Brain pericyte (primary cell): ENCODE results near the gene RTTN.
"Not testable (repeated sequence)": the region's sequence is repeated elsewhere in the genome, so short reads cannot be mapped to it uniquely, and the experiment has no call there.

Experiments used
- DNase-seq: peaks from one replicate; pipeline ENCODE4 v3.0.0-alpha.2; 2012; ENCODE audit warnings: low read depth, low spot score

The RTTN gene

DNA sequence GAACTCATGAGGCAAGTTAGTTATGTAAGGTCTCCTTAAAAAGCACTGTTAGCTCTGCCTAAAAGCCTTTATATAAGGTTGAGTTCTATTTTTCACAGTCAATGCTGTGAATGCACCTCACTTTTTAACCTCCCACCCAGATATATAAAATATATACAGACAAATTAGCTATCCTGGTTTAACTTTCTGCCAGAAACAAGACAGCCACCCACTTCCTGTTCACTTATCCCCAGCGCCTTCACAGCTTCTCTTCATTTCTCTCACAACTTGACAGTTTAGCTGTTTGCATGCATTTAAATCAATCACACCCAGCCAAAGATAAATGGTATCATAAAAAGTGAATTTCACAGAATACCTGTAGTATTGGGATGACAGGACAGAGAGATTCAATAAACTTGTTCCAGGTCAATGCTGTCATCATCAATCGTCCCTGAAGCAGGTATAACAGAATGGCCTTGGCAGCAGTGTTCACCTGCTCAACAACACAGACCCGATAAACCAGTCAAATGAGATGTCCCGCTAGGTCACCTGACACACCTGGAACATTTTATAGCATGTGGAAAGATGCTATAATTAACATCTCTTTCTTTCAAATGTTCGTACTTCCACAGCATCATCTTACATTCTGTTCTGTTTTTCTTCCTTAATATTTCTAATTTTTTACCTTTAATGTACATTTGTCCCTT lies 55.7 kb downstream of the RTTN start:
- no peak for DNase-seq

DNA sequence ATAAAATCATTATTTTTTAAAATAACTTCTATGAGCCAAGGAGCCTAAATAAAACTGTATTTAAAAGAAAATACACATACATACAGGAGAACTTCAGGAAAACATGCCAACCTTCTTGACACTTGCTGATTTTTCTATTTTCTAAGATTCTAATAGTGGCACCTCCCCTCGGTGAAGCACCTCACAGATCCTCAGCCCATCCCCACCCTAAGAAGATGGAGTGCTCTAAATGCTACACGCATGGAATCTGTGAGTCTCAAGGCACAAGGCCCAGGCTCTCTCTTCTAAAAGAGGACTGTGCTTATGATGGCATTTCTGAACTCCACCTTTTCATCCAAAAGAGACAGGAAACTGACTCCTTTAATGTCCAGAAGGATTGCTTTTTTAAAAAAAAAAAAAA lies 56.3 kb downstream of the RTTN start:
- DNase-seq: no peak

GRCh38 chr18:70148039-70148938 lies 57.2 kb downstream of the RTTN start:
- DNase-seq: no peak

DNA sequence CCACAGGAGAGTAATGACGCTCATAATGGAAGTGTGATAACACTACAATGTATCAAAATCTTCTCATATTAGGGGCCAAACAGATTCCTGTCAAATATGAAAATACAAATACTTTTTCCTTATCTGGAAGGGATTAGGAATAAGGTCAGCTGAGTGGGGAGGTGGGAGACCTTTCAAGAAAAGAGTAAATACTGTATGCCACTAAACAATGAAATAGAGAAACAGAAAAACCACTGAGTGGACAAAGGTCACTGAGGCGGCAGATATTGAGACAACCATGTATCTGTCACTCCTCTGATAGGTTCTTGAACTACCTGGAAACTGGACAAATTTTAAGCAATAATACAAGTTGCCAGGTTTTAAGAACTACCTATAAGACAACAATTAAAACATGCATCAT lies 59.3 kb downstream of the RTTN start:
- no peak for DNase-seq

- no peak for DNase-seq
These were observed 63.5 kb downstream of the RTTN start for GRCh38 chr18:70142001-70142400.

DNA sequence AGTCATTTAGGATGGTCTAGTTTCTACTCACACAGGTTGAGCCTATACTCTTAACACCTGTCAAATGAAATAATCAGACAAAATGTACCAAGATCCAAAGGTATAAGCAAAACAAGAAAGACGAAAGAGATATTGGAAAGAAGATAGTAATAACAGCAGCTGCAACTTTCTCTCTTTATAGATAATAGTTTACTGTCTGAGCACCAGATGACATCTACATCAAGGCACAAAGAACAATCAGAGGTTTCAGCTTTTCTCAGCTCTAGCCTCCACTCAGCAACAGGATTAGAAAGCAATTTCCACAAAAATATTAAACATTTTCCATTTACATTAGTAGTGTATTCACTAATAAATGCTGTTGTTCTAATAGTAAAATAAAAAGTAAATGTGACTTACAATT lies 66.3 kb downstream of the RTTN start:
- no peak for DNase-seq

DNA sequence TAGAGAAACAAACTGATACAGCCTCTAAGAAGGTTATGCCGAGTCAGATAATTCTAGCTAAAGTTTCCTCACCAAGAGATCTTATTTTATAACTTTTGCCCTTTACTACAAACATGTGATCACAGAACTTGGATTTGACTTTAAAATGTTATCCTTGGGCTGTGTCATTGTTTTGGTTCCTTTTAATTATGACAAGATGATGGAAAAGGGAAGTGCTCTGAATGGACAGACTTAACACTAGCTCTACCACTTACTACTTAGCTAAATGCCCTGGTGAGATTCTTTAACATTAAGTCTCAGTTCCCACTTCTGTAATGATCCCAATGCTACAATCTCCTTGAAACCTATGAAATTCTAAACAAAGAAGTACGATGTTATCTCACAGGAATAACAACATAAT lies 69.9 kb downstream of the RTTN start:
- no peak for DNase-seq

DNA sequence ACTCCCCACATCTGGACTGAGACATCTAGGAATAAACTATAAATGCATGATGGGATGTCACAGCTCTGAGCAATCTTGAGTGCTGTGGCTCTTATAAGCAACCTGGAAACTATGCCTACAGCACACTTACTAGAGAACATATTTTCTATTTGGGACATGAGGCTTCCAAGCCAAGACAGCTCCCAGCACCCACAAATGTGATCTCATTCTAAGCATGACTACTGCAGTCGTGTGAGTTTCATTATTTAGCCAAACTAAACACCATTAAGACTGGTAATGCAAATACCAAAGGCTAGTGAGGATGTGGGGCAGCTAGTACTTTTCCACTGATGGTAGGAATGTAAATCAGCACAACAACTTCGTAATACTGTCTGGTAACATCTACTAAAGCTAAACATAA lies 72.5 kb downstream of the RTTN start:
- peak; percentile 29 for DNase-seq

GRCh38 chr18:70128271-70128670 lies 77.2 kb downstream of the RTTN start:
- DNase-seq: no peak

GRCh38 chr18:70127359-70127758 lies 78.1 kb downstream of the RTTN start:
- DNase-seq: no peak

DNA sequence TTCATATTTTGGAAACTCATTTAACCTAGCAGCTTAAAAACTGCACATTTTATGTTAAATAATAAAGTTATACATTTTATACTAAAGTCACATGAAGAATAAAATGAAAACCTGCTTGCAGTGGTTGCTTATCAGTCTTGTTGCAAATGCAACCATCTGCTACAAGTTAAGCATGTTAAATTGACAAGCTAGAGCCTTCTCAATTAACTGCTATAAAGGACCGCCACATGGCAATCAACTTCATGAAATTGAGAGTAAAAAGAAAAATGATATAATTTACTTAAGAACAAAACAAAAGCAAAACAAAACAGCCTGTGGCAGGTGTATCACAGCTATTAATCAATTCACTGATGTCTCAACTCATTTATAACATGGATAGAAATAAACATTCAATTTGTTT lies 78.7 kb downstream of the RTTN start:
- no peak for DNase-seq

GRCh38 chr18:70124139-70124538 lies 81.3 kb downstream of the RTTN start:
- no peak for DNase-seq

DNA sequence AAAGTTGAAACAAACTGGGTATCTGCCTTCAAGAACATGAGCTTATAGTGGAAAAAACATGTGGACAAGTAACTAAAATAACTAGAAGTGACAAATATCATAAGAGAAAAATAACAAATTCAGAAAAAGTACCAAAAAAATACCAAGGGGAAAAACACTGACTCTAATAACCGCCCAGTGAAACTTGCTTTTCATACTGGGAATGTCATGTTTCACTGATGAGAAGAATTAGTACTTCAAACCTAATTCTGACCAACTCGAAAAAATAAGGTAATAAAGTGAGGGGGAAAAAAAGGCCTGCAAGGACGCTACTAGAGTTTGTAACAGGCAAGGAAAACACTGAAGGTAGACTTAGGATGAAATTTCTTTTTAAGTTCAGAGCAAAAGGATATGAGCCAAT lies 83.6 kb downstream of the RTTN start:
- DNase-seq: no peak

GRCh38 chr18:70116949-70117348 lies 88.5 kb downstream of the RTTN start:
- no peak for DNase-seq

GRCh38 chr18:70113511-70113910 lies 92.0 kb downstream of the RTTN start:
- no peak for DNase-seq

DNA sequence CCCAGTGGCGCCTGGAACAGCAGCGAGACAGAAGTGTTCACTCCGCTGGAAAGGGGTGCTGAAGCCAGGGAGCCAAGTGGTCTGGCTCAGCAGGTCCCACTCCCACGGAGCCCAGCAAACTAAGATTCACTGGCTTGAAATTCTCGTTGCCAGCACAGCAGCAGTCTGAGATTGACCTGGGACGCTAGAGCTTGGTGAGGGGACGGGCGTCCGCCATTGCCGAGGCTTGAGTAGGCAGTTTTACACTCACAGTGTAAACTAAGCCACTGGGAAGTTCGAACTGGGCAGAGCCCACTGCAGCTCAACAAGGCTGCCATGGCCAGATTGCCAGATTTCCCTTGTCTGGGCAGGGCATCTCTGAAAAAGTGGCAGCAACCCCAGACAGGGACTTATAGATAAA lies 94.8 kb downstream of the RTTN start:
- DNase-seq: no peak

- DNase-seq: no peak
These were observed 98.4 kb downstream of the RTTN start for GRCh38 chr18:70107091-70107490.

- not testable (repeated sequence) for DNase-seq
These were observed 102.6 kb downstream of the RTTN start for GRCh38 chr18:70102854-70103253.

DNA sequence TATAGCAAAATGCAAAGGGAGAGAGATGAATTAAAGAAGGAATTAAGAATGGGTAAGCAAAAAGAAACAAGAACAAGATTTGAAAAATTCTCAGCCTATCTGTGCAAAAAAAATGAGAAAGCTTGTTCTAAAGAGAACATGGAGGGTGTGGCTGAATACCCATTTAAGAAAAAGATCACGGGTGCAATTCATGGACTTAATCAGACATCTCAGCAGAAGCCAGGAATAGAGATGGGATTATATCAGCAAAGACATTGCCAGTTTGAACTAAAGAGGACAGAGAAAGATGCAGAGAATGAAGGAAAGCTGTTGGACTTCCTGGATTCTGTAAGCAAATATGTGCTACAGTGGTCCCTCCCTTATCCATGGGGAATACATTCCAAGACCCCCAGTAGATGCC lies 115.6 kb downstream of the RTTN start:
- DNase-seq: no peak

DNA sequence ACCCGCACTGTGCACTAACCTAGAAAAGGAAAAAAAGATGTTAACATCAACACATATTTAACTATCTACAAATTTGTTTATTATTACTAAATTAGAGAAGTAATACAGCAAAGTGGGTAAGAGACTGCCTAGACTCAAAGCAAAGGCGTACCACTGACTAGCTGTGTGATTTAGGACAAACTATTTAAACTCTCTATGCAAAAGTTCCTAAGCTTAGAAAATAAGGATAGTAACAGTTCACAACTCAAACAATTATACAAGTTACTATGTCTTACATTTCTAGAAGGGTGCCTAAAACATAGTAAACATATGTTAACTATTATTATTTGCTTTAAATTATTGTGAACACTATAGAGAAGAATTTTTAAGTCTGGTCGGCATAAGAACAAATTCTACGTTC lies 119.4 kb downstream of the RTTN start:
- DNase-seq: no peak

DNA sequence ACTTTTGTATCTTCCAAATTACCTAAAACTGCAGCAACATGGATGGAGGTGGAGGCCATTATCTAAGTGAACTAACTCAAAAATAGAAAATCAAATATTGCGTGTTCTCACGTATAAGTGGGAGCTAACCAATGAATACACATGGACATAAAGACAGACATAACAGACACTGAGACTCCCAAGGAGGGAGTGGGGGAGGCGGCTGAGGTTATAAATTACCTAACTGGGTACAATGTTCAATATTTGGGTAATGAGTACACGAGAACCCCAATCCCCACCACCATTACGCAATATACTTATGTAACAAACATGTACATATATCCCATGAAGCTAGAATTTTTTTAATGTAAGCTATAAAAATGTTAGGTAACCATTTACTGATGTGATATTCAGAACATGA lies 119.8 kb downstream of the RTTN start:
- no peak for DNase-seq

- DNase-seq: no peak
These were observed 123.1 kb downstream of the RTTN start for GRCh38 chr18:70082430-70082829.

DNA sequence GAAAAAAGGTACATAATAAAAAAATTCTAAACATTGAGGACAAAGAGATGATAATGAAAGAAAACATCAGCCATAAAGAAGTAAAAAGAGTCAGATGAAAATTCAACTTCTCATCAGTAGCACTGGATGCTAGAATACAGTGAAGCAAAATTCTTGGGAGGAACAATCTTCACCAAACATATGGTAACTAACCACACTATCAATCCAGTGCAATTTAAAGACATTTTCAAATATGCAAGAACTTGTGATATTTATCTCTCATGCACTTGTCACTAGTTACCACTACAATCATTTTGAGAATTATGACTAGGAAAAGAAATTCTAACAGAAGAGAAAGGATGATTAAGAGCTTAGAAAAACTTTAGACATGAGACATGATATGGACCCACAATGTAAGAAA lies 127.4 kb downstream of the RTTN start:
- DNase-seq: no peak
